Stimulated activated naive CD4-positive, alpha-beta T cell (primary cell): Measurements from ENCODE around the gene KRTAP4-1.
"Not testable (repeated sequence)": the region's sequence is repeated elsewhere in the genome, so short reads cannot be mapped to it uniquely, and the experiment has no call there.

Source experiments
- DNase-seq, 6 experiments: peaks; one replicate each; lab custom pipeline; 2025; lab: John Stamatoyannopoulos, UW

KRTAP4-1 gene

GRCh38 chr17:41184480-41184961 is at the start of gene KRTAP4-1:
Gene KRTAP4-1 (minus strand): TSS chr17:41184911. CDS start chr17:41184854, 57 bp downstream.
- DNase-seq = no peak

- DNase-seq = not testable (repeated sequence)
Observed at GRCh38 chr17:41232399-41233105, 47.8 kb upstream of the KRTAP4-1 start, which contains the start of gene KRTAP9-3. Gene KRTAP9-3 (plus strand): TSS chr17:41232449. CDS start chr17:41232502, 53 bp downstream.

DNA sequence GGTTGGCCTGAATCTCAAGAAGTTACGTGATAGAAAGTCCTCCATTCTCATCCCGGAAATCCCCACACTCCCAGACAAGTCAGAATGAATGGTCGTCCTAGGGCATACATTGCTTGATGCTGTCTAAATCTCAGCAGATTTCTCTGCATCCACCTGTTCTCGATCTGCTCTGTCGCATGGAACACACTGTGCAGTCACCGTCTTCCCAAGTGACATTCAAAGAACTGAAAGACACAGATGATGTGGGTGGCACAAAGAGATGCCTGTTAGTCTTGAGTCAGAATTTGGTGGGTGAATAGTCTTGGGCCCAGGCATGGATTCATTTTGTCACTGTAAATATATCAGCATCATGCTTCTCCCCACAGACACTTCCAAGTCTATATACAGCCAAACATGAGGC is 47.0 kb upstream of the KRTAP4-1 start:
- DNase-seq = no peak

DNA sequence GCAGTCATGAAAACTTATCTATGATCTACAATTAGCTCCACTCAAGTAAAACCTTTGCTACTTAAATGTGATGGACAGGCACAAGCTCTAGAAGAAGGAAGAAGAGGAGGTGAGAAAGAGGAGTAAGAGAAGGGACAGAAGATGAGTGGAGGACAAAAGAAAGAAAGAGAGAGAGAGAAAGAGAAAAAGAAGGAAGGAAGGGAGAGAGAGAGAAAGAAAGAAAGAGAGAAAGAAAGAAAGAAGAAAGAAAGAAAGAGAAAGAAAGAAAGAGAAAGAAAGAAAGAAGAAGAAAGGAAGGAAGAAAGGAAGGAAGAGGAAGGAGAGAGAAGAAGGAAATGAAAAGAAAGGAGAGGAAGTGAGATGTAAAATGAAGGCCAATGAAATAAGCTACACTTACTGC is 45.4 kb upstream of the KRTAP4-1 start:
- no peak for DNase-seq

DNA sequence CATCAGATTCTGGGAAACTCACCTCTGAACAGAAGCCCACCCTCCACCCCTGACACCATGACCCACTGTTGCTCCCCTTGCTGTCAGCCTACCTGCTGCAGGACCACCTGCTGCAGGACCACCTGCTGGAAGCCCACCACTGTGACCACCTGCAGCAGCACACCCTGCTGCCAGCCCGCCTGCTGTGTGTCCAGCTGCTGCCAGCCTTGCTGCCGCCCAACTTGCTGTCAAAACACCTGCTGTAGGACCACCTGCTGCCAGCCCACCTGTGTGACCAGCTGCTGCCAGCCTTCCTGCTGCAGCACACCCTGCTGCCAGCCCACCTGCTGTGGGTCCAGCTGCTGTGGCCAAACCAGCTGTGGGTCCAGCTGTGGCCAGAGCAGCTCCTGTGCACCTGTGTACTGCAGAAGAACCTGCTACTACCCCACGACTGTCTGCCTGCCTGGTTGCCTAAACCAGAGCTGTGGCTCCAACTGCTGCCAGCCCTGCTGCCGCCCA is 41.9 kb upstream of the KRTAP4-1 start, which contains the start of gene KRTAP9-2:
TSS of gene KRTAP9-2 (plus strand) at position 51 of the 498 bp plus-strand sequence. CDS start at position 58, 7 bp downstream.
- DNase-seq = not testable (repeated sequence)

- no peak for DNase-seq
Observed at GRCh38 chr17:41226051-41226450, 41.3 kb upstream of the KRTAP4-1 start.

GRCh38 chr17:41223821-41224220 is 39.1 kb upstream of the KRTAP4-1 start:
- DNase-seq = no peak

GRCh38 chr17:41215681-41216080 is 31.0 kb upstream of the KRTAP4-1 start:
- no peak for DNase-seq

DNA sequence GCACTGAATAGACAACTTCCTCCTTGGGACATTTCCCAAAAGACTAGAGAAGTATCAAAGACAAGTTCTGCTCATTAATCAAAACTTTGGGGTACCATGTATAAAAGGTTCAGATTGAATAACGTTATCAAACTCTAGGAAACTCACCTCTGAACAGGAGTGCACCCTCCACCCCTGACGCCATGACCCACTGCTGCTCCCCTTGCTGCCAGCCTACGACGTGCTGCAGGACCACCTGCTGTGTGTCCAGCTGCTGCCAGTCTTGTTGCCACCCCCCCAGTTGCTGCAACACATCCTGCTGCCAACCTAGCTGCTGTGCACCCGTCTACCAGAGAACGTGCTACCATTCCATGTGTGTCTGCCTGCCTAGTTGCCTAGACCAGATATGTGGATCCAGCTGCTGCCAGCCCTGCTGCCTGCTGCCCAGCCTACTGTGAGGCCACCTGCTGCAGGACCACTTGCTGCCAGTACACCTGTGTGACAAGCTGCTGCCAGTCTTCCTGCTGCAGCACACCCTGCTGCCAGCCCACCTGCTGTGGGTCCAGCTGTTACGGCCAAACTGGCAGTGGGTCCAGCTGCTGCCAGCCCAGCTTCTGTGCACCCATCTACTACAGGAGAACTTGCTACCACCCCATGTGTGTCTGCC is 27.9 kb upstream of the KRTAP4-1 start:
- no peak for DNase-seq

DNA sequence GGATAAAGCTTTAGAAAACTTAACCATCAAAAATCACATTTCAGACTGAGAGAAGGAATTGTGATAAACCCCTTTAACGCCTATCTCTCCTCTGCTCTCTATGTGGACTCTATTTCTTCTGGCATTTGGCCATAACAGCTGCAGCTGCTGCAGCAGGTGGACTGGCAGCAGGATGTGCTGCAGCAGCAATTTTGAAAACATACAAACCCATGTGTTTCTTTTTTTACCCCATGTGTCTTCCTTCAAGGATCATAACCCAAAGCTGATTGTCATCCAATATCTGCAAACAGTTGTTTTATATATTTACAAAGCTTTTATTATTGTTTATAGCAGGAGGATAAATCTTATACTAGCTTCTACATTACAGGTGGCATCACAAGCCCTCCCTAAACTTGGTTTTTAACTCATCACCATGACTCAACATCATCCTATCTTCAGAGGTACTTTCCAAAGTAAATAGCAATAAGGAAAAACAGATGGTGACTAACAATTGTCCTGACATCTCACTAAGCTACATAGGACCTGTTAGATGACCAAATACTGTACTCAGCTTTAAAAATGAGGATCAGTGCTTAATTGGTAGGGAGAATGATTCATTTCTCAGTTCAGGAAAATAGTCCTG is 27.2 kb upstream of the KRTAP4-1 start:
- DNase-seq = no peak

- no peak for DNase-seq
Observed at GRCh38 chr17:41199421-41200078, 14.8 kb upstream of the KRTAP4-1 start.

GRCh38 chr17:41196068-41196467 is 11.4 kb upstream of the KRTAP4-1 start:
- no peak for DNase-seq

GRCh38 chr17:41190328-41190727 is 5.6 kb upstream of the KRTAP4-1 start:
- DNase-seq = no peak

- DNase-seq = not testable (repeated sequence)
Observed at GRCh38 chr17:41189837-41190318, 5.2 kb upstream of the KRTAP4-1 start, which contains the start of gene KRTAP9-1. Gene KRTAP9-1 (plus strand): TSS chr17:41189887. CDS start chr17:41189887, 0 bp downstream.

DNA sequence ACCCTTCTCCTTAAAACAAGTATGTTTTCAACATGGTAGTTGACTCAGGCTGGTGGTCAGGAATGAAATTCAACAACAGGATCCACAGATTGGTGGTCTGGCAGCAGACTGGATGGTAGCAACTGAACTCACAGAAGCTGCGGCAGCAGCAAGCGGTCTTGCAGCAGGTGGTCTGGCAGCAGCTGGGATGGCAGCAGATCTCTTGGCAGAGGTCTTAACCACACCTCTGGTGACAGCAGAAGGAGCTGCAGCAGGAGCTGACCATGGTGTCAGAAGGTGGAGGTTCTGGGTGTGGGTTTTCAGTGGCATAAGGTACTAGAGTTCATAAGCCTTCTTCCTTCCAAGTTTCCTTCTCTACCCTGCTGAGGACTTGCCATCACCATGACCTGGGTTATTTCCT is 2.2 kb upstream of the KRTAP4-1 start:
- DNase-seq = no peak

DNA sequence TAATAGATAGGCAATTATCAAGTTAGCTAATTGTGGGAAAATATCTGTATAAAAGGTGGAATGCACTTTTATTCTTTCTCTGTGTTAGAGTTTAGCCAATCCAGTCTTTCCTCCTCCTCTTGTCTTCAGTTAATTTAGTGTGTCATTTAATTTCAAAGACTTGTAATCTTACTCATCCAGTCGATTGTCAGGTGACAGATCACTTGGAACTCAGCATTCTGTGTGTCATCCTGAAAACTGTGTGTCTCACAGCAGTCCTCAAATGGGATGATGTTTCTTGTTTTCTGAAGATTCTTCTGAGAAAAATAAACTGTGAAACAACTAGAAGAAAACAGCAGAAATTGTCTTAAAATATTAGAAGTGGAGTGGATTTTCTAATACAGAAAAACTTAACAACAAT is 290 bp upstream of the KRTAP4-1 start:
- DNase-seq = no peak

DNA sequence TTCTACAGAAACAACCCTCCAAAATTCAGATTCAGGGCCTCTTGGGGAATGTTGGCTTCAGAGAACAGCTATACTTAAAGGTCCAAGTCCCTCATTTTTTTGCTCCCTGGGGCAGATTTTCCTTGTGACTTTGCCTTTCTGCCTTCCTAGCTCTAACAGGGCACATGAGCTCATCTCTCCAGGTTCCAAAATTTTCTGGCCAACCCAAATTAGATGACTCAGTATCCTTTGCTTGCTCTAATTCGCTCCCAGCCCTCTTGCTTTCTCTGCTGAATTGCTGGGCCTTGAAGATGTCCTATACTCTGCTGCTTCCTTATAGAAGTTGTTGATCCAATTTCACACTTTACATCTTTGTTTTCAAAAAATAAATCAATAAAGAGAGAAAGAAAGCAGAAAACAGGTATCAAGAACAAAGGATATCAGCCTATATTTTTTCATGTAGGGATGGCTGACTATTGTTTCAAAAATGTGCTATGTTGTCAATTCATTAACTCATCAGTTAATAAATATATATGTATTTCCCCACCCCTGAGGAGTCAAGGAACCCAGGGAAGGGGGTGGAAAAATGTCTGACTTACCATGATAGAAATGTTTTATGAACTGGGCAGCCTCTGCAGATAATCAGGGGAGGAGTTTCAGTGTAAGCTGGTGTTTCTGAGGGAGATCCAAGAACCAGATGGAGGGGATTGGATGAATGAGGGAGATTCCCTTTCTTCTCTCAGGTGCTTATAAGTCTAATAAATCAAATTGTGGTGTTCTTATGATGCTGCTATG is 5.7 kb downstream of the KRTAP4-1 start:
- no peak for DNase-seq

GRCh38 chr17:41178341-41178740 is 6.4 kb downstream of the KRTAP4-1 start:
- DNase-seq = no peak

- DNase-seq = no peak
Observed at GRCh38 chr17:41177727-41178271, 6.9 kb downstream of the KRTAP4-1 start, which contains the start of gene KRTAP4-2. Gene KRTAP4-2 (minus strand): TSS chr17:41178221. CDS start chr17:41178164, 57 bp downstream.

DNA sequence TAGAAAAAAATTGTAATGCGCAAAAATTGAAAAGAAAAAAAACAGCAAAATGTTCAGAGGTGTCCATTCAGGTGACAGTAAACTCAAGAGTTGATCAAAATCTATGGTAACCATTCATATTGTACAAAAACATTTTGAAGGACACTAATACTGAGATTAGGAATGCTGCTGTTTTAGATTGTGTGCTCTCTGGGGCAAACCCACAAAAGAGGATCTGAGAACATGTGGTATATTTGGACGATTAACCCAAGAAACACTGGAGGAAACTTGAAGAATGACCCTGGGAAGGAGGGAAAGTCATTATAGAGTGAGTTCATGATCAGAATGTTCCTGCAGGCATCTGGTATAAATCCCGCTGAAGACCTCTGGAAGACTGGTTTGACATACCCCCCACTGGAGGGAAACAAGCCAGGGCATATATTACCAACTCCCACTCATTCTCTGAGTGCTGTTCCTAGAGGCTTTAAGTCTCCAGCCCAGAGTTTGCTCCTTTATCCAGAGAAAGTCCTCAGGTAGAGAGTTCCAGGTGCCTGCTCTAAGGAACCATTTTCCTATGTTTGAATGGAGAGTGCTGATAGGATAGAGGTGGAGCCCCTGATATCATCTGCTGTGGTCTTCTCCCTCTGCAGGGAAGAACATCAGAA is 7.8 kb downstream of the KRTAP4-1 start:
- no peak for DNase-seq
